Erythroblast (primary cell): ENCODE data around the gene BCDIN3D.

Source experiments
- GATA1 ChIP-seq: IDR thresholded peaks from 2 replicates; pipeline ENCODE4 v1.6.1; 2011; ENCODE audit warnings: low read depth, mild to moderate bottlenecking, control low read depth, low read length, moderate library complexity
- POLR2A ChIP-seq: IDR thresholded peaks from 2 replicates; pipeline ENCODE4 v1.6.1; 2011; ENCODE audit warnings: mild to moderate bottlenecking, low read length

- TF ChIP-seq POLR2A (no peak), GATA1 (no peak)
Observed at GRCh38 chr12:49792976-49793580, 49.8 kb downstream of the BCDIN3D start.
